K562 (cell line): Measurements from ENCODE around the gene NUP153. TPM values are rescaled to one million over a fixed set of nuclear protein-coding genes. Genes with fewer than 3 reads are reported as not detected.

Experiments
- ATAC-seq: fragments of 200-7000 bp; cut with Tn5 transposase; 3 replicates; pipeline ENCODE4 v1.9.1; 2020; ENCODE audit warnings: moderate library complexity
- BruUV-seq: library from RNA; stranded (reverse); fragments of 400-500 nt; replicated peaks from 2 replicates; lab custom pipeline; 2021; lab: Mats Ljungman, UMichigan
- CTCF ChIA-PET: fragments of 300-600 bp; formaldehyde crosslinking; extraction: SDS; loops from one replicate; lab custom pipeline; 2021; ENCODE audit warnings: low intra/inter-chr PET ratio; lab: Yijun Ruan, JAX
- POLR2A ChIA-PET: fragments of 300-600, 350-650 bp; sonication (Branson Sonifier 250); formaldehyde crosslinking; extraction: SDS; loops from one replicate; lab custom pipeline; 2021; ENCODE audit warnings: antibody characterized with exemption, inconsistent platforms; lab: Yijun Ruan, JAX
- DNase-seq, 4 experiments: peaks; one replicate each; pipeline versions ENCODE4 v3.0.0 to v3.0.0-alpha.2; 2011 to 2018; ENCODE audit warnings: low spot score in 3 of 4, mixed read lengths in 3 of 4; ENCODE audit errors: extremely low read depth in 1 of 4
- FAIRE-seq: peaks from 2 replicates; lab custom pipeline; 2011; peaks lifted over from hg19 to GRCh38; lab: Jason Lieb, UNC
- H2AFZ ChIP-seq: 2 replicates; pipeline ENCODE4 v1.6.0; 2011; ENCODE audit warnings: low read depth, low read length, control low read depth, inconsistent platforms
- H3K27ac ChIP-seq: fragments of 200-600 bp; 3 replicates; pipeline ENCODE4 v1.8.0; 2011; ENCODE audit warnings: low read depth, mild to moderate bottlenecking, control low read depth, inconsistent platforms, low read length, moderate library complexity, mixed read lengths; ENCODE audit errors: extremely low read depth
- H3K27me3 ChIP-seq, 2 experiments: fragments of 300-600 bp in 1 of 2; 2 replicates in 1 of 2; 3 replicates in 1 of 2; pipeline versions ENCODE4 v1.6.0 to v1.8.0; 2011; ENCODE audit warnings: inconsistent platforms in 2 of 2, low read length in 2 of 2, mild to moderate bottlenecking in 1 of 2, mixed read lengths in 1 of 2, moderate library complexity in 1 of 2; ENCODE audit not compliant: control insufficient read depth in 2 of 2, insufficient read depth in 2 of 2
- H3K36me3 ChIP-seq: fragments of 300-600 bp; 3 replicates; pipeline ENCODE4 v1.8.0; 2011; ENCODE audit warnings: mild to moderate bottlenecking, low read length, inconsistent platforms; ENCODE audit not compliant: control insufficient read depth, insufficient read depth
- H3K4me1 ChIP-seq, 2 experiments: fragments of 200-600 bp in 1 of 2; replicated peaks in 1 of 2; 2 replicates in 1 of 2; 3 replicates in 1 of 2; pipeline versions ENCODE4 v1.5.1 to v1.8.0; 2011; ENCODE audit warnings: inconsistent platforms in 2 of 2, low read length in 2 of 2, mild to moderate bottlenecking in 1 of 2, mixed read lengths in 1 of 2, moderate library complexity in 1 of 2; ENCODE audit not compliant: control insufficient read depth in 2 of 2, insufficient read depth in 2 of 2
- H3K4me2 ChIP-seq: 2 replicates; pipeline ENCODE4 v1.6.1; 2011; ENCODE audit warnings: low read length, control low read depth, inconsistent platforms, mixed read lengths; ENCODE audit not compliant: insufficient read depth
- H3K4me3 ChIP-seq: fragments of 200-600 bp; sonication (generic), shearing (Covaris generic); 2 replicates; pipeline ENCODE4 v1.5.1; 2016; ENCODE audit warnings: control low read depth, inconsistent platforms
- H3K79me2 ChIP-seq: fragments of 200-600 bp; 3 replicates; pipeline ENCODE4 v1.8.0; 2011; ENCODE audit warnings: low read length, inconsistent platforms; ENCODE audit not compliant: control insufficient read depth, insufficient read depth
- H3K9ac ChIP-seq, 2 experiments: 2 replicates each; pipeline versions ENCODE4 v1.6.0 to v1.6.1; 2011; ENCODE audit warnings: low read depth in 2 of 2, low read length in 2 of 2, control low read depth in 1 of 2, inconsistent platforms in 1 of 2, mild to moderate bottlenecking in 1 of 2, mixed read lengths in 1 of 2; ENCODE audit not compliant: insufficient read depth in 1 of 2
- H3K9me1 ChIP-seq: one replicate; pipeline ENCODE4 v1.6.0; 2011; ENCODE audit warnings: inconsistent platforms, mild to moderate bottlenecking, low read length, moderate library complexity; ENCODE audit not compliant: control insufficient read depth, insufficient read depth
- H3K9me3 ChIP-seq: replicated peaks from 2 replicates; pipeline ENCODE4 v1.5.1; 2011; ENCODE audit warnings: low read depth, low read length, inconsistent platforms; ENCODE audit not compliant: control insufficient read depth, insufficient read depth
- H4K20me1 ChIP-seq: replicated peaks from 2 replicates; pipeline ENCODE4 v1.6.1; 2011; ENCODE audit warnings: low read length, inconsistent platforms, mixed read lengths; ENCODE audit not compliant: control insufficient read depth, insufficient read depth
- ATF1 ChIP-seq, 2 experiments: fragments of 450-650 bp in 1 of 2; IDR thresholded peaks; 2 replicates each; pipeline ENCODE4 v1.6.1; 2016; ENCODE audit warnings: missing compliant biosample characterization in 1 of 2, missing genetic modification characterization in 1 of 2
- DEAF1 ChIP-seq: fragments of 450-650 bp; formaldehyde crosslinking; IDR thresholded peaks from 2 replicates; pipeline ENCODE4 v1.4.0; 2020; ENCODE audit warnings: mild to moderate bottlenecking, moderate library complexity
- HDAC3 ChIP-seq: fragments of 450-650 bp; IDR thresholded peaks from 2 replicates; pipeline ENCODE4 v1.6.1; 2018; ENCODE audit warnings: borderline replicate concordance, mild to moderate bottlenecking, moderate library complexity; ENCODE audit not compliant: partially characterized antibody
- MYC ChIP-seq, 2 experiments: fragments of 250-450 bp in 1 of 2; sonication (Bioruptor Pico) in 1 of 2; IDR thresholded peaks; 2 replicates each; pipeline versions ENCODE4 v1.5.1 to v1.6.1; 2012 to 2021; ENCODE audit warnings: low read depth in 2 of 2, borderline replicate concordance in 1 of 2, improper control_type of control experiment in 1 of 2, low read length in 1 of 2, mild to moderate bottlenecking in 1 of 2, moderate library complexity in 1 of 2
- NBN ChIP-seq: fragments of 450-650 bp; IDR thresholded peaks from 2 replicates; pipeline ENCODE4 v1.6.1; 2016; ENCODE audit warnings: low read depth, mild to moderate bottlenecking
- NFATC3 ChIP-seq: fragments of 450-650 bp; IDR thresholded peaks from 2 replicates; pipeline ENCODE4 v1.6.1; 2017; ENCODE audit warnings: mild to moderate bottlenecking
- SMARCC2 ChIP-seq: fragments of 450-650 bp; IDR thresholded peaks from 2 replicates; pipeline ENCODE4 v1.6.1; 2017; ENCODE audit warnings: antibody characterized with exemption, moderate library complexity, mild to moderate bottlenecking, low read depth
- SMC3 ChIP-seq: conservative IDR thresholded peaks from 2 replicates; pipeline ENCODE4 v1.6.1; 2011; ENCODE audit warnings: low read depth, low read length, improper control_type of control experiment; ENCODE audit not compliant: insufficient read depth
- TBL1XR1 ChIP-seq, 2 experiments: IDR thresholded peaks; 2 replicates each; pipeline ENCODE4 v1.6.1; 2012; ENCODE audit warnings: improper control_type of control experiment in 2 of 2, low read length in 2 of 2, mild to moderate bottlenecking in 1 of 2
- ZC3H11A ChIP-seq: IDR thresholded peaks from 2 replicates; pipeline ENCODE4 v1.6.1; 2012; ENCODE audit warnings: low read depth, low read length, improper control_type of control experiment
- WGBS: fragments of 100-300 bp; shearing (Covaris generic); methylation state at CpG from one replicate; pipeline ENCODE4 v1.1.6; 2016; ENCODE audit warnings: low coverage, mixed read lengths; ENCODE audit not compliant: insufficient coverage; ENCODE audit errors: missing lambda C conversion rate; 5-methylcytosine and 5-hydroxymethylcytosine counted together
- in situ Hi-C: fragments of 300-500 bp; cut with MboI; formaldehyde crosslinking; loops from 4 replicates; pipeline ENCODE4 v1.15.0; 2018; ENCODE audit warnings: inconsistent platforms, mixed read lengths
- intact Hi-C: fragments of 100-400 bp; cut with micrococcal nuclease; formaldehyde crosslinking; loops from 2 replicates; pipeline ENCODE4 v1.14.2; 2022
- polyA plus RNA-seq, 8 experiments: library from polyadenylated mRNA; depleted of rRNA in 4 of 8; stranded (reverse) in 5 of 8; unstranded in 3 of 8; fragments of >200 nt; fragmentation: Nextera tagmentation in 2 of 8; fragmentation: Illumina TruSeq in 1 of 8; extraction: Ambion mirVana in 2 of 8; extraction: Trizol in 1 of 8; gene quantifications; 2 replicates each; pipeline versions ENCODE4 v1.2.1 to v1.2.3, GENCODE V29; 2011 to 2014; ENCODE audit warnings: inconsistent platforms in 1 of 8, missing spikeins in 1 of 8
- total RNA-seq, 7 experiments: library from RNA; depleted of rRNA in 6 of 7; stranded (reverse); fragments of >200 nt in 6 of 7; fragmentation: Illumina TruSeq in 2 of 7; extraction: Trizol in 2 of 7; gene quantifications; 2 replicates each; pipeline versions ENCODE4 v1.2.1 to v1.2.3, GENCODE V29; 2011 to 2021; ENCODE audit warnings: low replicate concordance in 1 of 7
- TF ChIP-seq, protein P1 (sequence below), 2 experiments: fragments of 450-650 bp; IDR thresholded peaks; 2 replicates each; pipeline ENCODE4 v1.6.1; 2018; ENCODE audit warnings: mild to moderate bottlenecking in 2 of 2, low read depth in 1 of 2; ENCODE audit not compliant: partially characterized antibody in 2 of 2

NUP153 gene
- total and polyA plus RNA-seq, 9 of the 15 experiments (the other 6 are each of a cell fraction or from before 2014, with no cell fraction given) = 21.9 to 110 (median 84.8) TPM

- no peaks in the 10 kb centered on the region for H3K79me2 ChIP-seq
- H2AFZ ChIP-seq = peak overlapping the region; percentile 47; the same call in 1 of the 2 replicates
- H3K27ac ChIP-seq = no peak overlapping the region
- no TSS peak for BruUV-seq
- H4K20me1 ChIP-seq = no peaks in the 10 kb centered on the region
- CTCF ChIA-PET = interaction anchor here (0.7 to 5.2 kb wide), 11 partner anchors 11 to 921 kb away, joined by 3 to 63 read pairs (median 4); no protein-coding TSS in a partner anchor
- no peaks in the 10 kb centered on the region for H3K27me3 ChIP-seq
- no peaks in the 10 kb centered on the region; a peak in 1 of 5 replicates for H3K4me1 ChIP-seq
- no peak overlapping the region for H3K4me2 ChIP-seq
- peak; percentile 89 for FAIRE-seq
- peak; percentile 93 for ATAC-seq
- no peaks in the 10 kb centered on the region for H3K36me3 ChIP-seq
- no peaks in the 10 kb centered on the region for H3K9me1 ChIP-seq
- H3K4me3 ChIP-seq = no peak overlapping the region
- 5% methylated on average over 7 of the region's 7 CpGs for WGBS
- DNase-seq = peak; percentile 45 to 69 (median 59)
- in situ Hi-C loops = no loop called here
- H3K9me3 ChIP-seq = no peaks in the 10 kb centered on the region
- no peak overlapping the region for H3K9ac ChIP-seq
- POLR2A ChIA-PET = interaction anchor here (0.8 kb wide), 1 partner anchor 235 kb away, joined by 3 read pairs; no protein-coding TSS in a partner anchor
- intact Hi-C loops = loop anchor here (1.0 to 10.0 kb wide), 6 partner anchors 218 to 918 kb away; no protein-coding TSS in a partner anchor
- 0 out of 2 replicates have a peak, but pooled peaks have one; percentile 65 for TF ChIP-seq ZC3H11A
- TF ChIP-seq MYC (IDR thresholded peaks at IDR 0.05; ENCODE audit: low read depth, low read length) = peak; percentile 47; the same call in 1 of the 2 replicates
- TF ChIP-seq MYC (CRISPR knock-in tag; IDR thresholded peaks at IDR 0.05; ENCODE audit: borderline replicate concordance, low read depth) = no peak
- no peak for TF ChIP-seq HDAC3
- TF ChIP-seq NFATC3 = peak; percentile 52; the same call in 1 of the 2 replicates
- TF ChIP-seq, protein P1, sequence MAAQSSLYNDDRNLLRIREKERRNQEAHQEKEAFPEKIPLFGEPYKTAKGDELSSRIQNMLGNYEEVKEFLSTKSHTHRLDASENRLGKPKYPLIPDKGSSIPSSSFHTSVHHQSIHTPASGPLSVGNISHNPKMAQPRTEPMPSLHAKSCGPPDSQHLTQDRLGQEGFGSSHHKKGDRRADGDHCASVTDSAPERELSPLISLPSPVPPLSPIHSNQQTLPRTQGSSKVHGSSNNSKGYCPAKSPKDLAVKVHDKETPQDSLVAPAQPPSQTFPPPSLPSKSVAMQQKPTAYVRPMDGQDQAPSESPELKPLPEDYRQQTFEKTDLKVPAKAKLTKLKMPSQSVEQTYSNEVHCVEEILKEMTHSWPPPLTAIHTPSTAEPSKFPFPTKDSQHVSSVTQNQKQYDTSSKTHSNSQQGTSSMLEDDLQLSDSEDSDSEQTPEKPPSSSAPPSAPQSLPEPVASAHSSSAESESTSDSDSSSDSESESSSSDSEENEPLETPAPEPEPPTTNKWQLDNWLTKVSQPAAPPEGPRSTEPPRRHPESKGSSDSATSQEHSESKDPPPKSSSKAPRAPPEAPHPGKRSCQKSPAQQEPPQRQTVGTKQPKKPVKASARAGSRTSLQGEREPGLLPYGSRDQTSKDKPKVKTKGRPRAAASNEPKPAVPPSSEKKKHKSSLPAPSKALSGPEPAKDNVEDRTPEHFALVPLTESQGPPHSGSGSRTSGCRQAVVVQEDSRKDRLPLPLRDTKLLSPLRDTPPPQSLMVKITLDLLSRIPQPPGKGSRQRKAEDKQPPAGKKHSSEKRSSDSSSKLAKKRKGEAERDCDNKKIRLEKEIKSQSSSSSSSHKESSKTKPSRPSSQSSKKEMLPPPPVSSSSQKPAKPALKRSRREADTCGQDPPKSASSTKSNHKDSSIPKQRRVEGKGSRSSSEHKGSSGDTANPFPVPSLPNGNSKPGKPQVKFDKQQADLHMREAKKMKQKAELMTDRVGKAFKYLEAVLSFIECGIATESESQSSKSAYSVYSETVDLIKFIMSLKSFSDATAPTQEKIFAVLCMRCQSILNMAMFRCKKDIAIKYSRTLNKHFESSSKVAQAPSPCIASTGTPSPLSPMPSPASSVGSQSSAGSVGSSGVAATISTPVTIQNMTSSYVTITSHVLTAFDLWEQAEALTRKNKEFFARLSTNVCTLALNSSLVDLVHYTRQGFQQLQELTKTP (IDR thresholded peaks at IDR 0.05; ENCODE audit: low read depth in 1 of 2, partially characterized antibody in 2 of 2) = peak in 1 of 2 experiments; percentile 27
- 0 out of 4 replicates have a peak, but pooled peaks of 1 of the 2 experiments have one; percentile 35 for TF ChIP-seq TBL1XR1 (IDR thresholded peaks at IDR 0.05; ENCODE audit: low read length in 2 of 2)
- TF ChIP-seq ATF1 (CRISPR knock-in tag; IDR thresholded peaks at IDR 0.05) = no peak
- peak; percentile 38; the same call in 1 of the 2 replicates for TF ChIP-seq ATF1 (tag; IDR thresholded peaks at IDR 0.05)
- TF ChIP-seq SMARCC2 = 0 out of 2 replicates have a peak, but pooled peaks have one; percentile 40
- peak; percentile 67 for TF ChIP-seq SMC3
- TF ChIP-seq DEAF1 (CRISPR knock-in tag) = peak; percentile 92
- TF ChIP-seq NBN = 0 out of 2 replicates have a peak, but pooled peaks have one; percentile 60
These were observed 122.4 kb downstream of the NUP153 start for GRCh38 chr6:17584241-17584803.
